Measurements from ENCODE around the gene SENP1.

SENP1 gene

DNA sequence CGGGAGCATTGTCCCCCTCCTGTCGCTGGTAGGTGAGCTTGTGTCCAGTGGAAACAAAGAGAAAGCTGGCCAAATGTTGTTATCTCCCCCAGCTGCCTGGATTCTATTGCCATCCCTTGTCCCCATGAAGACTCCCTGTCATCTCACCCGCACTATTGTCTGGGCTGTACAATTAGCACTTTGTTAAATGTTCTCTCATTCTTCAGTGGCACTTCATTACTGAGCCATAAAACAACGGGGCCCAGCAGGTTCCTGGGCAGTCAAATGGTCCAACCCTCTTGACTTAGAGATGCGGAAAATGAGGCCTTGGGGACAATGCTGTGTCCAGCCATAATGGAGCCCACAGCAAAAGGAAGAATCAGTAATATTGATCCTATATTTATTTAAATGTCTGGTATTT, 88.4 kb downstream of the SENP1 start:
- Mint-ChIP-seq H3K36me3 (ENCODE audit: low read depth) (no peaks in the 10 kb centered on the region), H3K4me1 (peaks cover 10% of the 10 kb centered on the region), H3K4me3 (no peak overlapping the region), H3K27me3 (ENCODE audit: low read depth) (peaks cover 46% of the 10 kb centered on the region), H3K27ac (no peak overlapping the region), H3K9me3 (no peaks in the 10 kb centered on the region)
- no peak for TF ChIP-seq CTCF (IDR thresholded peaks at IDR 0.05; ENCODE audit: unreplicated experiment in 3 of 3)

DNA sequence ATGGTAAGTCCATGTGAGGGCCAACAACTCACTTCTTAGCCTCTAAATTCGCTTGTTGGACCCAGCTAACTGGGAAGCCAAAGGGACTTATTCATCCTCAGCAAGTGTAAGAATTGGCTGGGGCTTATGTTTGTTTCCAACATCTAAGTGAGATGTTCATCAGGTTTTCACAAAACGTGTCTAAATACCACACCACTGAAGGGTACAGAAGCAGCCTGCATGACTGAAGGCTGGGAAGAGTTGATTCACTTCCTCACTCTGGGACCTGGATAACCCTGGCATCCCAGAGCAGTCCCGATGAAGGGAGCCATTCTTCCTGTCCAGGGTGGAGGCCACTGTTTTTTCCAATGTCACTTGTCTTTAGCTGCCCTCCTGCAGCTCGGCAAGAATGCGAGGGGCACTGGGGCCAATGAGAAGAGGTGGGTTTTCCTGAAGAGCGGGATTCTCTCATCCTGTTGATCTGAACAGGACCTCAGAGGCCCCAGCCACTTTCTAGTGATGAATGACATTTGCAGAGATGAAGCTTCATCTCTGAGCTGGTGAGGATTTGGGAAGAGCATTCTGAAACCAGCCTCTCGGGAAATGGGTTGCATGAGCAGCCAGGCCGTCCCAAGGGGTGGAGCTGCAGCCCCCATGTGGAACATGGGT, 89.4 kb downstream of the SENP1 start:
- H3K27me3 Mint-ChIP-seq (ENCODE audit: low read depth), result peaks cover 38% of the 10 kb centered on the region
- H3K27ac Mint-ChIP-seq, result no peak overlapping the region
- TF ChIP-seq CTCF (IDR thresholded peaks at IDR 0.05; ENCODE audit: unreplicated experiment in 3 of 3), result no peak
- H3K4me1 Mint-ChIP-seq, result no peaks in the 10 kb centered on the region
- no peak overlapping the region for H3K4me3 Mint-ChIP-seq
- H3K9me3 Mint-ChIP-seq, result no peaks in the 10 kb centered on the region
- H3K36me3 Mint-ChIP-seq (ENCODE audit: low read depth), result no peaks in the 10 kb centered on the region

DNA sequence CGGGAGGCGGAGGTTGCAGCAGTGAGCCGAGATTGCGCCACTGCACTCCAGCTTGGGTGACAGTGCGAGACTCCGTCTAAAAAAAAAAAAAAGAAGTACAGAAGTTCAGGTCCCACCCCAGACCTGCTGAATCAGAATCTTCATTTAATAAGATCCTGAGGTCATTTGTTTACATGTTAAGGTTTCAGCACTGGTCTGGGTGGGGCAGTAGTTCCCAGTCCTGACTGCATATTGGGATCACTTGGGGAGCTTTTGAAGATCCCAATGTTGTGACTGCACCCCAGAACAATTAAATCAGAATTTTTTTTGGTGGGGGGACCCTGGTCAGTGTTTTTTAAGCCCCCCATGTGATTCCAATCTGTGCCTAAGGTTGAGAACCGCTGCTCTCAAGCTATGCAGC, 89.9 kb downstream of the SENP1 start:
- peaks cover 5% of the 10 kb centered on the region for H3K4me1 Mint-ChIP-seq
- H3K27ac Mint-ChIP-seq, result no peak overlapping the region
- H3K36me3 Mint-ChIP-seq (ENCODE audit: low read depth), result no peaks in the 10 kb centered on the region
- no peaks in the 10 kb centered on the region for H3K9me3 Mint-ChIP-seq
- H3K27me3 Mint-ChIP-seq (ENCODE audit: low read depth), result peaks cover 34% of the 10 kb centered on the region
- TF ChIP-seq CTCF (IDR thresholded peaks at IDR 0.05; ENCODE audit: unreplicated experiment in 3 of 3), result no peak
- H3K4me3 Mint-ChIP-seq, result no peak overlapping the region

GRCh38 chr12:48015129-48015528, 90.8 kb downstream of the SENP1 start:
- H3K27me3 Mint-ChIP-seq (ENCODE audit: low read depth), result peaks cover 35% of the 10 kb centered on the region
- H3K27ac Mint-ChIP-seq, result no peak overlapping the region
- no peaks in the 10 kb centered on the region for H3K36me3 Mint-ChIP-seq (ENCODE audit: low read depth)
- H3K4me3 Mint-ChIP-seq, result no peak overlapping the region
- no peak for TF ChIP-seq CTCF (IDR thresholded peaks at IDR 0.05; ENCODE audit: unreplicated experiment in 3 of 3)
- no peaks in the 10 kb centered on the region for H3K9me3 Mint-ChIP-seq
- peaks cover 5% of the 10 kb centered on the region for H3K4me1 Mint-ChIP-seq

DNA sequence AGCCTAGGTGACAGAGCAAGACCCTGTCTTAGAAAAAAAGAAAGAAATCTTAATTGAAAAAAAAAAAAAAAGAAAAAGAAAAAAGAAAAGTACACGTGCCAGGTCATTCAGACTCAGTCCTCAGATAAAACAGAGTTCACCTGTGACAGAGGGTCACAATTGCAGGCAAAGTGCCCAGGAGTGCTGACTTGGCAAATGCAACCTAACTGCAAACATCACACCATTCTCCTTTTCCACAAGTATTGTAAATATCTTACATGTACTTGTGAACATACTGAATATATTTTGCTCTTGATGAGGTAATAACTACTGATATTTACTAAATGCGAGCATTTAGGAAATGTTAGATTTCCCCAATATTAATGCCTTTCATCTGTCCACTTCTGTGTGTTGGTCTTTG, 92.6 kb downstream of the SENP1 start:
- Mint-ChIP-seq H3K27me3 (ENCODE audit: low read depth) (peaks cover 42% of the 10 kb centered on the region), H3K9me3 (no peaks in the 10 kb centered on the region), H3K4me1 (peaks cover 9% of the 10 kb centered on the region), H3K36me3 (ENCODE audit: low read depth) (no peaks in the 10 kb centered on the region), H3K27ac (no peak overlapping the region), H3K4me3 (no peak overlapping the region)
- no peak for TF ChIP-seq CTCF (IDR thresholded peaks at IDR 0.05; ENCODE audit: unreplicated experiment in 3 of 3)

DNA sequence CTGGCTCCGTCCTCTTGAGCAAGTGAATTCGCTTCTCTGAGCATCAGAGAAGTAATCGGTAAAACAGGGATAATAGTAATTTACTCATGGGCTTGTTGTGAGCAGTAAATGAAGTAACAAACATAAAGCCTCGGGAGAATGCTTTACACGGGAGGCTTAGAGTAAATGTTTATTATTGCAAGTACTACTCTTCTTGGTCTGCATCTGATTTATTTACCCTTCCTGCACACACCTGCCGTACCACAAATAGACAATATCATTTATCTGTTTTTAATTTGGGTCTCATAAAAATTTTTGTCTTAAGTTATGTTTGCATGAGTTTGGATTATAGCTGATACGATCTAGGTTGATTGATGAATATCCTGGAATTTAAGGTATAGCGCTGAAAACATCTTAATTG, 93.8 kb downstream of the SENP1 start:
- Mint-ChIP-seq H3K4me1 (peaks cover 15% of the 10 kb centered on the region), H3K27me3 (ENCODE audit: low read depth) (peaks cover 46% of the 10 kb centered on the region), H3K9me3 (no peaks in the 10 kb centered on the region), H3K27ac (no peak overlapping the region), H3K4me3 (no peak overlapping the region), H3K36me3 (ENCODE audit: low read depth) (no peaks in the 10 kb centered on the region)
- TF ChIP-seq CTCF (IDR thresholded peaks at IDR 0.05; ENCODE audit: unreplicated experiment in 3 of 3), result no peak
